H1 (cell line): Measurements from ENCODE around the gene MECP2. TPM values are rescaled to one million over a fixed set of nuclear protein-coding genes. Genes with fewer than 3 reads are reported as not detected.
A peak's percentile ranks its signal among the peaks of the same experiment; 100 is the strongest.

Experiments
- CTCF ChIA-PET: fragments of 300-600 bp; sonication (Branson Sonifier 250); formaldehyde crosslinking; loops from one replicate; lab custom pipeline; 2021; ENCODE audit not compliant: partially characterized antibody; lab: Charles Lee
- POLR2A ChIA-PET: fragments of 300-600 bp; sonication (Branson Sonifier 250); formaldehyde crosslinking; loops from one replicate; lab custom pipeline; 2021; ENCODE audit warnings: inconsistent platforms; ENCODE audit not compliant: partially characterized antibody; lab: Charles Lee
- DNase-seq, 2 experiments: peaks; one replicate each; pipeline versions ENCODE4 v3.0.0 to v3.0.0-alpha.2; 2010 to 2022; ENCODE audit warnings: low spot score in 2 of 2, low read depth in 1 of 2, mixed read lengths in 1 of 2
- FAIRE-seq: peaks from 2 replicates; lab custom pipeline; 2011; peaks lifted over from hg19 to GRCh38; lab: Jason Lieb, UNC
- H2AFZ ChIP-seq: 2 replicates; pipeline ENCODE4 v1.8.1; 2012; ENCODE audit warnings: low read length, inconsistent platforms
- H2AK5ac ChIP-seq: 2 replicates; pipeline ENCODE4 v1.6.1; 2013; ENCODE audit warnings: low read depth, low read length
- H2BK120ac ChIP-seq: replicated peaks from 2 replicates; pipeline ENCODE3; 2013; ENCODE audit warnings: low read depth, low read length, inconsistent platforms
- H2BK12ac ChIP-seq: 2 replicates; pipeline ENCODE4 v1.6.1; 2013; ENCODE audit warnings: low read depth, low read length
- H2BK15ac ChIP-seq: 2 replicates; pipeline ENCODE4 v1.6.1; 2013; ENCODE audit warnings: low read length
- H2BK20ac ChIP-seq: 2 replicates; pipeline ENCODE4 v1.6.1; 2013; ENCODE audit warnings: low read length
- H2BK5ac ChIP-seq: 2 replicates; pipeline ENCODE4 v1.6.1; 2013; ENCODE audit warnings: low read depth, low read length
- H3K14ac ChIP-seq: 2 replicates; pipeline ENCODE4 v1.6.1; 2013; ENCODE audit warnings: inconsistent platforms; ENCODE audit not compliant: insufficient read length
- H3K18ac ChIP-seq: 2 replicates; pipeline ENCODE4 v1.6.1; 2013; ENCODE audit warnings: low read length; ENCODE audit errors: extremely low read depth
- H3K23ac ChIP-seq: 2 replicates; pipeline ENCODE4 v1.6.1; 2013; ENCODE audit warnings: inconsistent platforms; ENCODE audit not compliant: insufficient read length
- H3K23me2 ChIP-seq: 2 replicates; pipeline ENCODE4 v1.6.1; 2013; ENCODE audit warnings: low read depth, low read length
- H3K27ac ChIP-seq: 2 replicates; pipeline ENCODE4 v1.6.1; 2011; ENCODE audit warnings: low read depth, low read length, inconsistent platforms
- H3K27me3 ChIP-seq, 4 experiments: replicated peaks in 1 of 4; 1 replicate in 1 of 4; 2 replicates in 3 of 4; pipeline versions ENCODE4 v1.6.1 to v1.8.1; 2011 to 2013; ENCODE audit warnings: low read length in 3 of 4, mild to moderate bottlenecking in 3 of 4, inconsistent platforms in 2 of 4, mixed read lengths in 2 of 4, moderate library complexity in 1 of 4; ENCODE audit not compliant: control insufficient read depth in 3 of 4, insufficient read depth in 3 of 4; ENCODE audit errors: extremely low read depth in 1 of 4
- H3K36me3 ChIP-seq, 4 experiments: 2 replicates each; pipeline versions ENCODE4 v1.6.1 to v1.8.1; 2011 to 2013; ENCODE audit warnings: mild to moderate bottlenecking in 4 of 4, low read length in 3 of 4, moderate library complexity in 2 of 4, control low read depth in 1 of 4, inconsistent platforms in 1 of 4; ENCODE audit not compliant: insufficient read depth in 4 of 4, control insufficient read depth in 2 of 4
- H3K4ac ChIP-seq: replicated peaks from 2 replicates; pipeline ENCODE3; 2013; ENCODE audit warnings: low read length, low read depth, mixed read lengths, inconsistent platforms; ENCODE audit not compliant: insufficient read length
- H3K4me1 ChIP-seq, 4 experiments: replicated peaks in 1 of 4; 1 replicate in 1 of 4; 2 replicates in 3 of 4; pipeline versions ENCODE4 v1.6.1 to v1.8.1; 2011 to 2013; ENCODE audit warnings: low read length in 3 of 4, inconsistent platforms in 2 of 4, mixed read lengths in 1 of 4; ENCODE audit not compliant: insufficient read depth in 4 of 4, control insufficient read depth in 3 of 4
- H3K4me2 ChIP-seq, 2 experiments: 2 replicates each; pipeline versions ENCODE4 v1.6.1 to v1.8.1; 2011 to 2013; ENCODE audit warnings: low read depth in 2 of 2, low read length in 2 of 2, control low read depth in 1 of 2, inconsistent platforms in 1 of 2, mild to moderate bottlenecking in 1 of 2; ENCODE audit not compliant: insufficient read depth in 1 of 2
- H3K4me3 ChIP-seq, 4 experiments: fragments of 200-600, 300-600 bp in 1 of 4; sonication (generic), shearing (Covaris generic), sonication (Bioruptor Twin) in 1 of 4; 2 replicates each; pipeline versions ENCODE4 v1.5.1 to v1.8.1; 2011 to 2016; ENCODE audit warnings: low read length in 4 of 4, low read depth in 3 of 4, control low read depth in 2 of 4, inconsistent platforms in 2 of 4, mild to moderate bottlenecking in 2 of 4, mixed read lengths in 1 of 4, moderate library complexity in 1 of 4; ENCODE audit not compliant: insufficient read depth in 2 of 4; ENCODE audit errors: extremely low read depth in 1 of 4
- H3K56ac ChIP-seq: replicated peaks from 2 replicates; pipeline ENCODE3; 2013; ENCODE audit warnings: low read depth, mild to moderate bottlenecking, mixed read lengths, low read length, inconsistent platforms; ENCODE audit not compliant: insufficient read length
- H3K79me1 ChIP-seq: 2 replicates; pipeline ENCODE4 v1.6.1; 2013; ENCODE audit warnings: low read depth, low read length, control low read depth
- H3K79me2 ChIP-seq, 2 experiments: 2 replicates each; pipeline versions ENCODE4 v1.6.1 to v1.8.1; 2012 to 2013; ENCODE audit warnings: low read length in 2 of 2, mild to moderate bottlenecking in 2 of 2, inconsistent platforms in 1 of 2; ENCODE audit not compliant: insufficient read depth in 2 of 2, control insufficient read depth in 1 of 2
- H3K9ac ChIP-seq, 4 experiments: replicated peaks in 1 of 4; 1 replicate in 1 of 4; 2 replicates in 3 of 4; pipeline versions ENCODE4 v1.6.1 to v1.8.1; 2011 to 2013; ENCODE audit warnings: low read depth in 3 of 4, low read length in 3 of 4, control low read depth in 2 of 4, mild to moderate bottlenecking in 2 of 4, moderate library complexity in 2 of 4, inconsistent platforms in 1 of 4; ENCODE audit errors: extremely low read depth in 1 of 4
- H3K9me3 ChIP-seq, 2 experiments: 2 replicates each; pipeline versions ENCODE4 v1.6.1 to v1.8.1; 2012 to 2013; ENCODE audit warnings: mild to moderate bottlenecking in 2 of 2, moderate library complexity in 2 of 2, control low read depth in 1 of 2, inconsistent platforms in 1 of 2, low read depth in 1 of 2, low read length in 1 of 2, mixed read lengths in 1 of 2; ENCODE audit not compliant: insufficient read depth in 2 of 2
- H4K20me1 ChIP-seq, 2 experiments: replicated peaks in 1 of 2; 2 replicates each; pipeline versions ENCODE3 to v1.8.1; 2011 to 2013; ENCODE audit warnings: inconsistent platforms in 2 of 2, low read length in 2 of 2, mild to moderate bottlenecking in 1 of 2; ENCODE audit not compliant: insufficient read depth in 2 of 2, control insufficient read depth in 1 of 2
- H4K5ac ChIP-seq: 2 replicates; pipeline ENCODE4 v1.6.1; 2013; ENCODE audit warnings: low read length, low read depth, mixed read lengths, inconsistent platforms; ENCODE audit not compliant: insufficient read length
- H4K8ac ChIP-seq: 2 replicates; pipeline ENCODE4 v1.8.0; 2013; ENCODE audit warnings: mild to moderate bottlenecking, moderate library complexity, low read length, inconsistent platforms; ENCODE audit not compliant: insufficient read depth; ENCODE audit errors: extremely low read depth
- H4K91ac ChIP-seq: replicated peaks from 2 replicates; pipeline ENCODE3; 2013; ENCODE audit warnings: low read length, mixed read lengths, inconsistent platforms; ENCODE audit not compliant: insufficient read length
- MAX ChIP-seq: IDR thresholded peaks from 2 replicates; pipeline ENCODE4 v1.6.1; 2012; ENCODE audit warnings: inconsistent platforms
- SP4 ChIP-seq: IDR thresholded peaks from 2 replicates; pipeline ENCODE4 v1.6.1; 2012; ENCODE audit warnings: low read length, inconsistent platforms
- WGBS, 2 experiments: shearing (Covaris generic) in 1 of 2; methylation state at CpG; one replicate each; pipeline versions ENCODE4 v1.1.6 to v1.1.7; 2013 to 2015; ENCODE audit warnings: low lambda C conversion rate in 2 of 2, mixed read lengths in 2 of 2, inconsistent platforms in 1 of 2, low coverage in 1 of 2, missing lambda C conversion rate in 1 of 2; ENCODE audit not compliant: insufficient replicate concordance in 2 of 2, insufficient coverage in 1 of 2, insufficient read length in 1 of 2; ENCODE audit errors: extremely low coverage in 1 of 2, missing lambda C conversion rate in 1 of 2; 5-methylcytosine and 5-hydroxymethylcytosine counted together
- polyA plus RNA-seq, 7 experiments: library from polyadenylated mRNA; depleted of rRNA in 3 of 7; stranded (reverse) in 5 of 7; unstranded in 2 of 7; fragments of >200 nt in 5 of 7; fragments of 200-250 nt in 2 of 7; gene quantifications; 1 replicate in 5 of 7; 2 replicates in 1 of 7; 4 replicates in 1 of 7; pipeline versions ENCODE4 v1.2.1 to v1.2.3, GENCODE V29; 2011 to 2013; ENCODE audit warnings: missing spikeins in 2 of 7, mixed read lengths in 2 of 7
- total RNA-seq: library from RNA; stranded (reverse); fragmentation: NEBNext Ultra II Directional; extraction: Animal tissue kit (Norgen Biotek cat#: 25700); gene quantifications from 2 replicates; pipeline ENCODE4 v1.2.1, GENCODE V29; 2021

The MECP2 gene
- total and polyA plus RNA-seq, 2 of the 8 experiments (the other 6 are each of a cell fraction or from before 2014, with no cell fraction given), result 5.0 to 32.4 TPM

DNA sequence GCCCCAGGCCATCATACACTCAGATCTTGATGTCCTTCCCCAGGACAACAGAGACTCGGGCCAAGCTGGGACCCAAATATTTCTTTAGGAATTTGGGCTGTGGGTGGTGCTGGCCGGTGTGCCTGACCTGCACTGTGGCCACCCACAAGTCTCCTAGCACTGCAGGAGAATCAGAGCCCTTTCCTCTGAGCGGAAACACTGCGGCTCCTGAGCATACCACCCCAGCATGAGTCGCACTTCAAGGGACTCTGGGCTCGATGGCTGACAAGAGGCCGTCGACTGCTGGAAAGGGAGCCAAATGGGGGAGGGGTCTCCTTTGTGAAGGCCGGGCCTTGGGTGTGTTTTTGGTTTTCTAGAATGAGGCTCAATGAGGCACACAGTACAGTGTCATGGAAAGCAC lies 64.9 kb downstream of the MECP2 start:
- Histone ChIP-seq H2BK20ac (no peak overlapping the region), H3K4me3 (no peak overlapping the region), H3K27ac (no peak overlapping the region), H2BK120ac (no peak overlapping the region), H2BK12ac (no peak overlapping the region), H3K9me3 (no peaks in the 10 kb centered on the region), H2AFZ (no peak overlapping the region), H3K23ac (no peak overlapping the region), H4K5ac (no peak overlapping the region), H3K36me3 (peaks cover 0 to 16% (median 7%) of the 10 kb centered on the region in 4 experiments; a peak in 4 of 8 replicates), H3K23me2 (no peaks in the 10 kb centered on the region), H3K56ac (no peak overlapping the region), H3K4ac (no peak overlapping the region), H3K18ac (no peak overlapping the region; the same call in 1 of the 2 replicates), H3K79me1 (no peaks in the 10 kb centered on the region; the same call in 1 of the 2 replicates), H3K4me2 (peak overlapping the region in 1 of 2 experiments; percentile 46; a peak in 2 of 4 replicates), H2BK5ac (no peak overlapping the region; the same call in 1 of the 2 replicates), H4K8ac (no peak overlapping the region), H2BK15ac (no peak overlapping the region), H4K20me1 (peaks cover 0 to 1% of the 10 kb centered on the region in 2 experiments), H3K9ac (0 out of 7 replicates have a peak overlapping the region, but pooled peaks of 1 of the 4 experiments have one; percentile 5), H4K91ac (no peak overlapping the region), H3K79me2 (peaks cover 0 to 18% of the 10 kb centered on the region in 2 experiments; a peak in 2 of 4 replicates), H3K4me1 (peaks cover 5 to 29% (median 13%) of the 10 kb centered on the region in 4 experiments), H3K27me3 (no peaks in the 10 kb centered on the region), H2AK5ac (no peak overlapping the region), H3K14ac (no peak overlapping the region)
- FAIRE-seq (no peak), DNase-seq (no peak)
- POLR2A ChIA-PET, result no interaction called here
- CTCF ChIA-PET, result interaction anchor here (1.4 to 2.7 kb wide), 3 partner anchors 19 to 82 kb away, joined by 3 to 7 read pairs (median 5); no protein-coding TSS in a partner anchor
- WGBS, 2 experiments, result 50% methylated on average over 9 of the region's 9 CpGs; no CpG with 5 or more reads in 1 of the 2 experiments
- 0 out of 2 replicates have a peak, but pooled peaks have one; percentile 25 for TF ChIP-seq MAX
- no peak for TF ChIP-seq SP4
